Ishikawa (cell line): ENCODE measurements around the gene F11R.

ENCODE experiments used
- CEBPB ChIP-seq: IDR thresholded peaks from 2 replicates; pipeline ENCODE4 v1.6.1; 2012
- EGR1 ChIP-seq: IDR thresholded peaks from 2 replicates; pipeline ENCODE4 v1.6.1; 2012
- EP300 ChIP-seq: IDR thresholded peaks from 2 replicates; pipeline ENCODE4 v1.6.1; 2012; ENCODE audit warnings: borderline replicate concordance
- FOXM1 ChIP-seq: IDR thresholded peaks from 2 replicates; pipeline ENCODE4 v1.6.1; 2012; ENCODE audit warnings: low read depth, borderline replicate concordance
- RAD21 ChIP-seq: IDR thresholded peaks from 2 replicates; pipeline ENCODE4 v1.6.1; 2012; ENCODE audit warnings: low read depth
- USF1 ChIP-seq: IDR thresholded peaks from 2 replicates; pipeline ENCODE4 v1.6.1; 2012
- YY1 ChIP-seq: IDR thresholded peaks from 2 replicates; pipeline ENCODE4 v1.6.1; 2012; ENCODE audit warnings: low read depth
- TF ChIP-seq, protein P1 (sequence below): IDR thresholded peaks from 2 replicates; pipeline ENCODE4 v1.6.1; 2012; ENCODE audit warnings: low read depth, mild to moderate bottlenecking

DNA sequence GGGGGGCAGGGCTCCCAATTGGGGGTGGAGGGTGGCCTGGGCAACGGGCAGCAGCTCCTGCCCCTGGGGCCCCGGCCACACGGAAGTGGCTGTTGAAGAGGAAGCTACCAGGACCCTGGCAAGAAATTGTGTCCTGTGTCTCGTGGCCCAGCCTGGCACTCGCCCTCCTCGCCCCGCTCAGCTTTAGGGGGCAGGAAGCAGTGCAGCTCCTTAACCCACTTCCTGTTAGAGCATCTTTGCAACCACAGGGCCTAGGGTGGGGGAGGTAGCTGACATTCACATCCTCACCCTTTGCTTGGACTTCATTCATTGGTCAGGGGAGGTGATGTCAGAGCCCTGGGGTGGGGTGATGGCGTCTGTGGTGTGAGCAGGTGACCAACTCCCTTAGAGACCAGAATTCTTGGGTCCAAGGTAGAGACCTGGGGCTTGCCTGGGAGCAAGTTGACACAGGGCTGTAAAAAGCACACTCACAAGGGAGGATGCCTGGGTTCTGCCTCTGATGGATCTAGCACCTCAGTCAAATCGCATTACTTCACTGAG lies 48.8 kb upstream of the F11R start, which contains the start of gene ARHGAP30:
- TF ChIP-seq YY1 (no peak), CEBPB (no peak), EGR1 (no peak), EP300 (no peak), RAD21 (no peak), FOXM1 (no peak), USF1 (no peak)
- TF ChIP-seq, protein P1, sequence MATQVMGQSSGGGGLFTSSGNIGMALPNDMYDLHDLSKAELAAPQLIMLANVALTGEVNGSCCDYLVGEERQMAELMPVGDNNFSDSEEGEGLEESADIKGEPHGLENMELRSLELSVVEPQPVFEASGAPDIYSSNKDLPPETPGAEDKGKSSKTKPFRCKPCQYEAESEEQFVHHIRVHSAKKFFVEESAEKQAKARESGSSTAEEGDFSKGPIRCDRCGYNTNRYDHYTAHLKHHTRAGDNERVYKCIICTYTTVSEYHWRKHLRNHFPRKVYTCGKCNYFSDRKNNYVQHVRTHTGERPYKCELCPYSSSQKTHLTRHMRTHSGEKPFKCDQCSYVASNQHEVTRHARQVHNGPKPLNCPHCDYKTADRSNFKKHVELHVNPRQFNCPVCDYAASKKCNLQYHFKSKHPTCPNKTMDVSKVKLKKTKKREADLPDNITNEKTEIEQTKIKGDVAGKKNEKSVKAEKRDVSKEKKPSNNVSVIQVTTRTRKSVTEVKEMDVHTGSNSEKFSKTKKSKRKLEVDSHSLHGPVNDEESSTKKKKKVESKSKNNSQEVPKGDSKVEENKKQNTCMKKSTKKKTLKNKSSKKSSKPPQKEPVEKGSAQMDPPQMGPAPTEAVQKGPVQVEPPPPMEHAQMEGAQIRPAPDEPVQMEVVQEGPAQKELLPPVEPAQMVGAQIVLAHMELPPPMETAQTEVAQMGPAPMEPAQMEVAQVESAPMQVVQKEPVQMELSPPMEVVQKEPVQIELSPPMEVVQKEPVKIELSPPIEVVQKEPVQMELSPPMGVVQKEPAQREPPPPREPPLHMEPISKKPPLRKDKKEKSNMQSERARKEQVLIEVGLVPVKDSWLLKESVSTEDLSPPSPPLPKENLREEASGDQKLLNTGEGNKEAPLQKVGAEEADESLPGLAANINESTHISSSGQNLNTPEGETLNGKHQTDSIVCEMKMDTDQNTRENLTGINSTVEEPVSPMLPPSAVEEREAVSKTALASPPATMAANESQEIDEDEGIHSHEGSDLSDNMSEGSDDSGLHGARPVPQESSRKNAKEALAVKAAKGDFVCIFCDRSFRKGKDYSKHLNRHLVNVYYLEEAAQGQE, result no peak
